GM19239 (cell line): ENCODE data around the gene SERPINA1.

ENCODE experiments used
- DNase-seq: peaks from one replicate; pipeline ENCODE4 v3.0.0; 2011; ENCODE audit warnings: low spot score; ENCODE audit not compliant: insufficient read length
- FAIRE-seq: peaks from 2 replicates; lab custom pipeline; 2011; peaks lifted over from hg19 to GRCh38; lab: Jason Lieb, UNC

SERPINA1 gene

DNA sequence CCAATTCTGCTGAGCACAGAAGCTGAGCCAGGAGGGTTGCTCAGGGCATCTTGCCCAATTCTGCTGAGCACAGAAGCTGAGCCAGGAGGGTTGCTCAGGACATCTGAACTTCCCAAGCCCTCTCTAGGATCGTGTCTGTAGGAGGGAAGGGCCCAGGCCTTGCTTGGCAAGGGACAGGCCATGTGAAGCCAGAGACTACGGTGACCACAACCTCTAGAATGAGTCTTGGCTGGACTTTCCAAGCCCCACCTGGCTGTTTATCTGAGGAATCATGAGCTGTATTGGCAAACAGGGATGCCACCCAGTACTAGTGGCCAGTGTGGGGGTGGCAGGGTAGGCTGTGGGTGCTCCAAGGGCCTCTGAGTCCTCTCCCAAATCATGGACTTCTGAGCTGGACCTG lies 57.5 kb downstream of the SERPINA1 start:
- DNase-seq (no peak), FAIRE-seq (no peak)

GRCh38 chr14:94330432-94330831 lies 58.0 kb downstream of the SERPINA1 start:
- DNase-seq (no peak), FAIRE-seq (no peak)

- DNase-seq (no peak), FAIRE-seq (no peak)
Observed at GRCh38 chr14:94329857-94330256, 58.5 kb downstream of the SERPINA1 start.

DNA sequence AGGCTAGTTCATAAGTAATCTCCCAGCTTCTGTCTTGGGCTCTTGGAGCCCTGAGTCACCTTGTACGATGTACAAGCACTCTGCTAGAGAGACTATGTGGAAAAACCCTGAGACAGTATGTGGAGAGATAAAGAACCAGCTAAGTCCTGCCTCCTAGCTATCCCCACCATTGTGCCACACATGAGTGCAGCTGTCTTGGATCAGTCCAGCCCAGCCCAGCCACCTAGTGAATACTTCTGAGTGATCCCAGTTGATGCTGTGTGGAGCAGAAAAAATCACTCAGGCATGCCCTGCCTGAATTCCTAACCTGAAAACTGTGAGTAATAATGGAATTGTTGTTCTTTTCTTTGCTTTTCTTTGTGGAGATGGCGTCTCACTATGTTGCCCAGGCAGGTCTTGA lies 60.2 kb downstream of the SERPINA1 start:
- DNase-seq (no peak), FAIRE-seq (no peak)
